HepG2 (cell line): Measurements from ENCODE around the gene ZMYND10. TPM values are rescaled to one million over a fixed set of nuclear protein-coding genes. Genes with fewer than 3 reads are reported as not detected.
A peak's percentile ranks its signal among the peaks of the same experiment; 100 is the strongest.

Experiments
- ARNTL ChIP-seq: sonication (generic); formaldehyde crosslinking; IDR thresholded peaks from 2 replicates; pipeline ENCODE4 v1.4.0; 2020; ENCODE audit warnings: mild to moderate bottlenecking, missing genetic modification reagents
- CBX5 ChIP-seq: sonication (generic); formaldehyde crosslinking; IDR thresholded peaks from 2 replicates; pipeline ENCODE4 v1.4.0; 2020; ENCODE audit warnings: missing genetic modification reagents, borderline replicate concordance
- NFYC ChIP-seq: IDR thresholded peaks from 2 replicates; pipeline ENCODE4 v1.6.1; 2016; ENCODE audit warnings: missing genetic modification reagents, missing compliant biosample characterization
- NR2F6 ChIP-seq, 2 experiments: IDR thresholded peaks; 2 replicates each; pipeline ENCODE4 v1.6.1; 2016; ENCODE audit warnings: antibody characterized with exemption in 1 of 2, mild to moderate bottlenecking in 1 of 2
- PLRG1 ChIP-seq: fragments of 450-650 bp; conservative IDR thresholded peaks from 2 replicates; pipeline ENCODE4 v1.6.1; 2016
- REXO4 ChIP-seq: sonication (generic); formaldehyde crosslinking; IDR thresholded peaks from 2 replicates; pipeline ENCODE4 v1.8.0; 2022; ENCODE audit warnings: missing genetic modification reagents, mild to moderate bottlenecking, borderline replicate concordance
- YEATS2 ChIP-seq: sonication (generic); formaldehyde crosslinking; IDR thresholded peaks from 2 replicates; pipeline ENCODE4 v1.4.0; 2020; ENCODE audit warnings: missing genetic modification reagents, borderline replicate concordance
- ZBTB21 ChIP-seq: sonication (generic); formaldehyde crosslinking; IDR thresholded peaks from 2 replicates; pipeline ENCODE4 v1.4.0; 2020; ENCODE audit warnings: missing genetic modification reagents
- ZNF317 ChIP-seq: sonication (generic); formaldehyde crosslinking; IDR thresholded peaks from 2 replicates; pipeline ENCODE4 v1.5.0; 2020; ENCODE audit warnings: mild to moderate bottlenecking, missing genetic modification reagents
- ZNF484 ChIP-seq: sonication (generic); formaldehyde crosslinking; IDR thresholded peaks from 2 replicates; pipeline ENCODE4 v1.5.1; 2020; ENCODE audit warnings: mild to moderate bottlenecking, low read depth, missing genetic modification reagents, borderline replicate concordance
- ZNF550 ChIP-seq: sonication (generic); formaldehyde crosslinking; IDR thresholded peaks from 2 replicates; pipeline ENCODE4 v1.4.0; 2020; ENCODE audit warnings: mild to moderate bottlenecking, missing genetic modification reagents, borderline replicate concordance
- ZNF75D ChIP-seq: sonication (generic); formaldehyde crosslinking; IDR thresholded peaks from 2 replicates; pipeline ENCODE4 v1.8.1; 2023; ENCODE audit warnings: missing genetic modification reagents, mild to moderate bottlenecking, borderline replicate concordance
- ZSCAN21 ChIP-seq: sonication (generic); formaldehyde crosslinking; IDR thresholded peaks from 2 replicates; pipeline ENCODE4 v1.8.0; 2022; ENCODE audit warnings: mild to moderate bottlenecking, missing genetic modification reagents, moderate library complexity, borderline replicate concordance
- polyA plus RNA-seq, 8 experiments: library from polyadenylated mRNA; depleted of rRNA in 3 of 8; stranded (reverse) in 7 of 8; unstranded in 1 of 8; fragments of >200 nt; fragmentation: Illumina TruSeq in 4 of 8; extraction: Trizol in 4 of 8; gene quantifications; 2 replicates each; pipeline versions ENCODE4 v1.2.1 to v1.2.3, GENCODE V29; 2011 to 2016; ENCODE audit warnings: low read depth in 4 of 8, missing spikeins in 1 of 8, mixed read lengths in 1 of 8; ENCODE audit not compliant: insufficient read depth in 1 of 8
- total RNA-seq, 5 experiments: library from RNA; depleted of rRNA; stranded (reverse); fragments of >200 nt; fragmentation: Illumina TruSeq; extraction: Trizol; gene quantifications; 2 replicates each; pipeline ENCODE4 v1.2.3, GENCODE V29; 2016; ENCODE audit warnings: low read depth in 1 of 5
- TF ChIP-seq, protein P1 (sequence below): sonication (generic); formaldehyde crosslinking; IDR thresholded peaks from 2 replicates; pipeline ENCODE4 v1.4.0; 2020; ENCODE audit warnings: mild to moderate bottlenecking, missing genetic modification reagents
- TF ChIP-seq, protein P2 (sequence below): sonication (generic); formaldehyde crosslinking; IDR thresholded peaks from 2 replicates; pipeline ENCODE4 v1.5.0; 2020; ENCODE audit warnings: mild to moderate bottlenecking, missing genetic modification reagents, moderate library complexity
- TF ChIP-seq, protein P3 (sequence below): sonication (generic); formaldehyde crosslinking; IDR thresholded peaks from 2 replicates; pipeline ENCODE4 v1.9.0; 2021; ENCODE audit warnings: mild to moderate bottlenecking, missing genetic modification reagents
- TF ChIP-seq, protein P4 (sequence below): sonication (generic); formaldehyde crosslinking; IDR thresholded peaks from 2 replicates; pipeline ENCODE4 v1.4.0; 2020; ENCODE audit warnings: missing genetic modification reagents

Gene ZMYND10
- total and polyA plus RNA-seq, 2 of the 13 experiments (the other 11 are each of a cell fraction or from before 2014, with no cell fraction given), result 0.60 to 0.74 TPM

DNA sequence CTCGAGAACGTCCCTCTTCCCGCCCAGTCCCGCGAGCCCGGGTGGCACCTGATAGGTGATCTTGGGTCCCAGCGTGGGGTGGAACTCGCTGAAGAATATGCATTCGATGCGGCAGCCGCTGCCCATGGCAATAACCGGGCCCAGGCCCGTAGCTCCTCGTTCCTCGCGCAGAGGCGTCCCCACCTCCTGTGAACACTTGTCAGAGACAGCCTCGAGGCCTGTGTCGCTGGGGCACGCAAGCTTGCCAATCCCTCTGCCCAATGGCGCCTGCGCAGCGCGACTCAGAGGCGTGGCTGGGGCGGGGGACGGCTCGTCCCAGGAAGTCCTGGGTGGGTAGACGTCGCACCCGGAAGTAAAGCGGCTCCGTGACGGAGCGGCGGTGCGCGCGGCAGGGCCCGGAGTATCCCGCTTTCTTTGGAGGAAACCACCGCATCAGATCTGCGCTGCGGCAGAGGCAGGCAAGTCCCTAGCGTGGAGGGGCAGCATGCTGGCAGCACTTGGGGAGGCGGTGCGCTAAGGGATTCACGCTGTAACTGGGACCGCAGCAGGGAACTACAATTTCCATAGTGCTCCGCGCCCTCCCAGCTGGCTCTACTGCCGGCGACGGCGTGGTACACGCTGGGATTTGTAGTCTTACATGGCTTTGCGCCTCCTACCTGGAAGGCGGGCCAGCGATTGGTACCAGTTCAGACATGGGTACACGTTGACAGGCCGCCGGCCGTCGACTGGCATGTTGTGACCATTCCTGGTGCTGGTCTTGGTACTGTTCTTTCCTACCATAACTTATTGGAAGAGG is 5.2 kb upstream of the ZMYND10 start, which contains the start of the genes CYB561D2 and NPRL2 (continued):
- TF ChIP-seq CBX5 (CRISPR knock-in tag) (0 out of 2 replicates have a peak, but pooled peaks have one; percentile 37), ZNF317 (CRISPR knock-in tag) (peak; percentile 59), NFYC (peak; percentile 49), ARNTL (CRISPR knock-in tag) (peak; percentile 58), ZNF75D (CRISPR knock-in tag) (peak; percentile 55; the same call in 1 of the 2 replicates), PLRG1 (no peak), ZSCAN21 (CRISPR knock-in tag) (peak; percentile 90; the same call in 1 of the 2 replicates), ZNF550 (CRISPR knock-in tag) (peak; percentile 84), REXO4 (CRISPR knock-in tag) (peak; percentile 95; the same call in 1 of the 2 replicates), ZNF484 (CRISPR knock-in tag) (0 out of 2 replicates have a peak, but pooled peaks have one; percentile 92), ZBTB21 (peak; percentile 37), YEATS2 (peak; percentile 87), NR2F6 (IDR thresholded peaks at IDR 0.05) (no peak), NR2F6 (CRISPR knock-in tag; IDR thresholded peaks at IDR 0.05) (peak; percentile 66)
- TF ChIP-seq, protein P1, sequence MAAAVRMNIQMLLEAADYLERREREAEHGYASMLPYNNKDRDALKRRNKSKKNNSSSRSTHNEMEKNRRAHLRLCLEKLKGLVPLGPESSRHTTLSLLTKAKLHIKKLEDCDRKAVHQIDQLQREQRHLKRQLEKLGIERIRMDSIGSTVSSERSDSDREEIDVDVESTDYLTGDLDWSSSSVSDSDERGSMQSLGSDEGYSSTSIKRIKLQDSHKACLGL (CRISPR knock-in tag), result peak; percentile 98
- TF ChIP-seq, protein P2, sequence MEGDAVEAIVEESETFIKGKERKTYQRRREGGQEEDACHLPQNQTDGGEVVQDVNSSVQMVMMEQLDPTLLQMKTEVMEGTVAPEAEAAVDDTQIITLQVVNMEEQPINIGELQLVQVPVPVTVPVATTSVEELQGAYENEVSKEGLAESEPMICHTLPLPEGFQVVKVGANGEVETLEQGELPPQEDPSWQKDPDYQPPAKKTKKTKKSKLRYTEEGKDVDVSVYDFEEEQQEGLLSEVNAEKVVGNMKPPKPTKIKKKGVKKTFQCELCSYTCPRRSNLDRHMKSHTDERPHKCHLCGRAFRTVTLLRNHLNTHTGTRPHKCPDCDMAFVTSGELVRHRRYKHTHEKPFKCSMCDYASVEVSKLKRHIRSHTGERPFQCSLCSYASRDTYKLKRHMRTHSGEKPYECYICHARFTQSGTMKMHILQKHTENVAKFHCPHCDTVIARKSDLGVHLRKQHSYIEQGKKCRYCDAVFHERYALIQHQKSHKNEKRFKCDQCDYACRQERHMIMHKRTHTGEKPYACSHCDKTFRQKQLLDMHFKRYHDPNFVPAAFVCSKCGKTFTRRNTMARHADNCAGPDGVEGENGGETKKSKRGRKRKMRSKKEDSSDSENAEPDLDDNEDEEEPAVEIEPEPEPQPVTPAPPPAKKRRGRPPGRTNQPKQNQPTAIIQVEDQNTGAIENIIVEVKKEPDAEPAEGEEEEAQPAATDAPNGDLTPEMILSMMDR (CRISPR knock-in tag), result peak; percentile 4
- TF ChIP-seq, protein P3, sequence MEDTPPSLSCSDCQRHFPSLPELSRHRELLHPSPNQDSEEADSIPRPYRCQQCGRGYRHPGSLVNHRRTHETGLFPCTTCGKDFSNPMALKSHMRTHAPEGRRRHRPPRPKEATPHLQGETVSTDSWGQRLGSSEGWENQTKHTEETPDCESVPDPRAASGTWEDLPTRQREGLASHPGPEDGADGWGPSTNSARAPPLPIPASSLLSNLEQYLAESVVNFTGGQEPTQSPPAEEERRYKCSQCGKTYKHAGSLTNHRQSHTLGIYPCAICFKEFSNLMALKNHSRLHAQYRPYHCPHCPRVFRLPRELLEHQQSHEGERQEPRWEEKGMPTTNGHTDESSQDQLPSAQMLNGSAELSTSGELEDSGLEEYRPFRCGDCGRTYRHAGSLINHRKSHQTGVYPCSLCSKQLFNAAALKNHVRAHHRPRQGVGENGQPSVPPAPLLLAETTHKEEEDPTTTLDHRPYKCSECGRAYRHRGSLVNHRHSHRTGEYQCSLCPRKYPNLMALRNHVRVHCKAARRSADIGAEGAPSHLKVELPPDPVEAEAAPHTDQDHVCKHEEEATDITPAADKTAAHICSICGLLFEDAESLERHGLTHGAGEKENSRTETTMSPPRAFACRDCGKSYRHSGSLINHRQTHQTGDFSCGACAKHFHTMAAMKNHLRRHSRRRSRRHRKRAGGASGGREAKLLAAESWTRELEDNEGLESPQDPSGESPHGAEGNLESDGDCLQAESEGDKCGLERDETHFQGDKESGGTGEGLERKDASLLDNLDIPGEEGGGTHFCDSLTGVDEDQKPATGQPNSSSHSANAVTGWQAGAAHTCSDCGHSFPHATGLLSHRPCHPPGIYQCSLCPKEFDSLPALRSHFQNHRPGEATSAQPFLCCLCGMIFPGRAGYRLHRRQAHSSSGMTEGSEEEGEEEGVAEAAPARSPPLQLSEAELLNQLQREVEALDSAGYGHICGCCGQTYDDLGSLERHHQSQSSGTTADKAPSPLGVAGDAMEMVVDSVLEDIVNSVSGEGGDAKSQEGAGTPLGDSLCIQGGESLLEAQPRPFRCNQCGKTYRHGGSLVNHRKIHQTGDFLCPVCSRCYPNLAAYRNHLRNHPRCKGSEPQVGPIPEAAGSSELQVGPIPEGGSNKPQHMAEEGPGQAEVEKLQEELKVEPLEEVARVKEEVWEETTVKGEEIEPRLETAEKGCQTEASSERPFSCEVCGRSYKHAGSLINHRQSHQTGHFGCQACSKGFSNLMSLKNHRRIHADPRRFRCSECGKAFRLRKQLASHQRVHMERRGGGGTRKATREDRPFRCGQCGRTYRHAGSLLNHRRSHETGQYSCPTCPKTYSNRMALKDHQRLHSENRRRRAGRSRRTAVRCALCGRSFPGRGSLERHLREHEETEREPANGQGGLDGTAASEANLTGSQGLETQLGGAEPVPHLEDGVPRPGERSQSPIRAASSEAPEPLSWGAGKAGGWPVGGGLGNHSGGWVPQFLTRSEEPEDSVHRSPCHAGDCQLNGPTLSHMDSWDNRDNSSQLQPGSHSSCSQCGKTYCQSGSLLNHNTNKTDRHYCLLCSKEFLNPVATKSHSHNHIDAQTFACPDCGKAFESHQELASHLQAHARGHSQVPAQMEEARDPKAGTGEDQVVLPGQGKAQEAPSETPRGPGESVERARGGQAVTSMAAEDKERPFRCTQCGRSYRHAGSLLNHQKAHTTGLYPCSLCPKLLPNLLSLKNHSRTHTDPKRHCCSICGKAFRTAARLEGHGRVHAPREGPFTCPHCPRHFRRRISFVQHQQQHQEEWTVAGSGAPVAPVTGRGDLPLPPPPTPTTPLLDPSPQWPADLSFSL (CRISPR knock-in tag), result no peak
- TF ChIP-seq, protein P4, sequence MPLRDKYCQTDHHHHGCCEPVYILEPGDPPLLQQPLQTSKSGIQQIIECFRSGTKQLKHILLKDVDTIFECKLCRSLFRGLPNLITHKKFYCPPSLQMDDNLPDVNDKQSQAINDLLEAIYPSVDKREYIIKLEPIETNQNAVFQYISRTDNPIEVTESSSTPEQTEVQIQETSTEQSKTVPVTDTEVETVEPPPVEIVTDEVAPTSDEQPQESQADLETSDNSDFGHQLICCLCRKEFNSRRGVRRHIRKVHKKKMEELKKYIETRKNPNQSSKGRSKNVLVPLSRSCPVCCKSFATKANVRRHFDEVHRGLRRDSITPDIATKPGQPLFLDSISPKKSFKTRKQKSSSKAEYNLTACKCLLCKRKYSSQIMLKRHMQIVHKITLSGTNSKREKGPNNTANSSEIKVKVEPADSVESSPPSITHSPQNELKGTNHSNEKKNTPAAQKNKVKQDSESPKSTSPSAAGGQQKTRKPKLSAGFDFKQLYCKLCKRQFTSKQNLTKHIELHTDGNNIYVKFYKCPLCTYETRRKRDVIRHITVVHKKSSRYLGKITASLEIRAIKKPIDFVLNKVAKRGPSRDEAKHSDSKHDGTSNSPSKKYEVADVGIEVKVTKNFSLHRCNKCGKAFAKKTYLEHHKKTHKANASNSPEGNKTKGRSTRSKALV, result peak; percentile 46; the same call in 1 of the 2 replicates
